ENCODE data around the gene CCDC80.

GRCh38 chr3:112557976-112558375 is 83.0 kb downstream of the CCDC80 start:
- TF ChIP-seq EZH2 (IDR thresholded peaks at IDR 0.05), result no peak
- TF ChIP-seq POLR2AphosphoS5 (IDR thresholded peaks at IDR 0.05; ENCODE audit: borderline replicate concordance, low read depth, low read length), result no peak
